AG10803 (cell line): Measurements from ENCODE around the gene MYBPHL.

ENCODE experiments used
- DNase-seq: peaks from one replicate; pipeline ENCODE4 v3.0.0; 2010; ENCODE audit warnings: low read depth
- H3K4me3 ChIP-seq: 2 replicates; pipeline ENCODE4 v1.5.1; 2011; ENCODE audit warnings: mild to moderate bottlenecking, low read length, control low read depth
- TF ChIP-seq, protein P1 (sequence below): conservative IDR thresholded peaks from 2 replicates; pipeline ENCODE4 v1.5.1; 2011; ENCODE audit warnings: mild to moderate bottlenecking, low read length, control low read depth, inconsistent platforms

MYBPHL gene, protein sequence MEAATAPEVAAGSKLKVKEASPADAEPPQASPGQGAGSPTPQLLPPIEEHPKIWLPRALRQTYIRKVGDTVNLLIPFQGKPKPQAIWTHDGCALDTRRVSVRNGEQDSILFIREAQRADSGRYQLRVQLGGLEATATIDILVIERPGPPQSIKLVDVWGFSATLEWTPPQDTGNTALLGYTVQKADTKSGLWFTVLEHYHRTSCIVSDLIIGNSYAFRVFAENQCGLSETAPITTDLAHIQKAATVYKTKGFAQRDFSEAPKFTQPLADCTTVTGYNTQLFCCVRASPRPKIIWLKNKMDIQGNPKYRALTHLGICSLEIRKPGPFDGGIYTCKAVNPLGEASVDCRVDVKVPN

DNA sequence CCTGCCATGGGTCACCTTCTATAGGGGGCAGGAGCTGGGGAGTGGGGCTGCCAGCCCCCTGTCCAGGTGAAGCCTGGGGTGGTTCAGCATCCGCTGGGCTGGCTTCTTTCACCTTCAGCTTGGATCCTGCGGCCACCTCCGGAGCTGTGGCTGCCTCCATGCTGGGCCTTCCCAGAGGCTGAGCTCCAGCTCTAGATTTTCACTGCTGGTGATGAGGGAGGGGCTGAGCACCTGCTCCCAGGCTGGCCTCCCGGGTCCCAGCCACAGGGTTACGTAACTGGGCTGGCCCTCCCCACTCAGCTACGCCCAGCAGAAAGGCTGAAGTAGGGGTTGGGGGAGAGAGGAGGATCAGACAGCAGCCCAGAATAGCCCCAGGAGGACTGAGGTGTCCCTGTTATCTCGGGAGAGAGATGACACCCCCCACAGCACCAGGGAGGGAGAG, at the start of gene MYBPHL:
TSS of gene MYBPHL (minus strand) at position 180 of the 442 bp plus-strand sequence. CDS start at position 160, 20 bp downstream.
- no peak for DNase-seq
- TF ChIP-seq, protein P1, sequence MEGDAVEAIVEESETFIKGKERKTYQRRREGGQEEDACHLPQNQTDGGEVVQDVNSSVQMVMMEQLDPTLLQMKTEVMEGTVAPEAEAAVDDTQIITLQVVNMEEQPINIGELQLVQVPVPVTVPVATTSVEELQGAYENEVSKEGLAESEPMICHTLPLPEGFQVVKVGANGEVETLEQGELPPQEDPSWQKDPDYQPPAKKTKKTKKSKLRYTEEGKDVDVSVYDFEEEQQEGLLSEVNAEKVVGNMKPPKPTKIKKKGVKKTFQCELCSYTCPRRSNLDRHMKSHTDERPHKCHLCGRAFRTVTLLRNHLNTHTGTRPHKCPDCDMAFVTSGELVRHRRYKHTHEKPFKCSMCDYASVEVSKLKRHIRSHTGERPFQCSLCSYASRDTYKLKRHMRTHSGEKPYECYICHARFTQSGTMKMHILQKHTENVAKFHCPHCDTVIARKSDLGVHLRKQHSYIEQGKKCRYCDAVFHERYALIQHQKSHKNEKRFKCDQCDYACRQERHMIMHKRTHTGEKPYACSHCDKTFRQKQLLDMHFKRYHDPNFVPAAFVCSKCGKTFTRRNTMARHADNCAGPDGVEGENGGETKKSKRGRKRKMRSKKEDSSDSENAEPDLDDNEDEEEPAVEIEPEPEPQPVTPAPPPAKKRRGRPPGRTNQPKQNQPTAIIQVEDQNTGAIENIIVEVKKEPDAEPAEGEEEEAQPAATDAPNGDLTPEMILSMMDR, result no peak
- H3K4me3 ChIP-seq, result no peak within 1 kb of the TSS

DNA sequence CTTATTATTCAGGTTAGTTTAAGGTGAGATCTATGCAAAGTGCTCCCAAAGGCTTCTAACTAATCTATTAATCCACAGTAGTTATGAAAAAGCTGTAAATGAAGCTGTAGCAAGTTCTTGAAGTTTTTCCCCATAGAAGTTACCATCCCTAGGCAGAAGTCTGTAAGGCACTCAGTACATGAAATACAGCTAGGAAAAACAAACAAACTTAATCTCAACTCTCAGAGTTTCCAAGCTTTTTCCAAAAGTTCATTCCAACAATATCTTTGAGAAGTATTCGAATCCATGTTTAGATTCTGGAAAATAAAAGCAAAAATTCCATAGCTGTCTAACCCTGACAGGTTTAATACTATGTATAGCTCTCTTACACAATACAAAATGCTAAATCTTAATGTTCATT, 49.7 kb upstream of the MYBPHL start:
- DNase-seq, result no peak
- no peak overlapping the region for H3K4me3 ChIP-seq
- TF ChIP-seq, protein P1, result no peak

DNA sequence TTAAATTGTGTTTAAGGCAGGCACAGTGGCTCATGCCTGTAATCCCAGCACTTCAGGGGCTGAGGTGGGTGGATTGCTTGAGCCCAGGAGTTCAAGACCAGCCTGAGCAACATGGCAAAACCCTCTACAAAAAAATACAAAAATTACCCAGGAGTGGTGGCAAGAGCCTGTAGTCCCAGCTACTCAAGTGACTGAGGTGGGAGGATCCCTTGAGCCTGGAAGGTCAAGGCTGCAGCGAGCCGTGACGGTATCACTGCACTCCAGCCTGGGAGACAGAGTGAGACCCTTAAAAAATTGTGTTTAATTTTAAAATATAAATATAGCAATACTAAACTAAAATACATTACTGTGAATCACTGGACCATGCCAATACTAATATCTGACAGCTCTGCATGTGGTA, 48.1 kb upstream of the MYBPHL start:
- DNase-seq, result no peak
- TF ChIP-seq, protein P1, result no peak
- H3K4me3 ChIP-seq, result no peak overlapping the region

DNA sequence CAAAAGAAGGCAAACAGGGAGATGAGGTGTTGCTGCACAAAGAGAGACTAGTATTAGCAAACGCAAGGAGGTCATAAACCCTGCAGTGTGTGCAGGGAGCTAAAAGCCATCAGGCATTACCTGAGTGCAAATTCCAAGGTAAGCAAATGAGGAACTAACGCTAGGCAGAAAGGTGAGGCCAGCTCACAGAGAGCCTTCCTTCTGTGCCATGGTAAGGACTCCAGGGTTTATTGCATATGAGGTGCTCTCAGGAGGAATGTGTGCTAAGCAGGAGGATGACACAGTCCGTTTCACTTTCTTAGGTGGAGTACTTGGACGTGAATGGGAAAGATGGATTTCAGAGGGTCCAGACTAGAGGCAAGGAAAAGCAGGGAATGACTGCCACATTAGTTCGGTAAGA, 44.6 kb upstream of the MYBPHL start:
- no peak for DNase-seq
- TF ChIP-seq, protein P1, result no peak
- no peak overlapping the region for H3K4me3 ChIP-seq

DNA sequence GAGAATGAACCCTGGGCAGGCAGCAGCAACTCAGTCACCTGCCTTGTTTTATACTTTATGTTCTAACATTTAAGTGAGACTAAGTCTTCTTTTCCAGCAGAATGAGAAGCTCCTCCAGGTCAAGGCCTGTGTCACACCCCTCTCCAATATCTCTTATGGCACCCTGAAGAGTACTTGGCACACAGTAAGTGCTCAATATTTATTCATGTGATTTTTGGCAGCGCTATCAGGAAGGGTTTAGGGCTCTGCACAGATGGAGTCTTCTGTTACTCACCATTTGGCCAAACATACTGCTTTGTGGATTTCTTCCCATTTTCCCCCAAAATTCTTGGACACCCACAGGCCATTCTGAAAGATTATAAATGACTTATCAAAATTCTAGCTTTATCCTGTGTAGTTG, 43.8 kb upstream of the MYBPHL start:
- DNase-seq, result no peak
- no peak overlapping the region for H3K4me3 ChIP-seq
- TF ChIP-seq, protein P1, result no peak

DNA sequence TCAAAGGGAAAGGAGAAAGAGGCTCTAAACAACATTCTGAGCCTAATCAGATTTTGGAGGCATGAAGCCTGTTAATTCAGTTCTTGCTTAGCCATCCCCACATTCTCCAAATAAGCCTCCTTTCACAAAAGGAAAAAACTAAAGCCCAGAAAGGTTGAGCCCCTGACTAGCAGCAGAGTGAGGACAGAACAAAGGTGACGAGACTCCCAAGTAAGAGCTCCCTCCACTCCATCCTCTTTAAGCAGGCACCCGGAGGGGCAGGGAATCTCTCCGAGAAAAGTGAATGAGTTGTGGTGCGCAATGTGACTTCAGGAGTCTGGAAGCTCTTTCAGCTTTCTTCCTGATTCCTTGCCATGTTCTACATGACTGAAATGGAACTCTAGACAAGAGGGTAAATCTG, 43.4 kb upstream of the MYBPHL start:
- H3K4me3 ChIP-seq, result no peak overlapping the region
- no peak for DNase-seq
- TF ChIP-seq, protein P1, result no peak

DNA sequence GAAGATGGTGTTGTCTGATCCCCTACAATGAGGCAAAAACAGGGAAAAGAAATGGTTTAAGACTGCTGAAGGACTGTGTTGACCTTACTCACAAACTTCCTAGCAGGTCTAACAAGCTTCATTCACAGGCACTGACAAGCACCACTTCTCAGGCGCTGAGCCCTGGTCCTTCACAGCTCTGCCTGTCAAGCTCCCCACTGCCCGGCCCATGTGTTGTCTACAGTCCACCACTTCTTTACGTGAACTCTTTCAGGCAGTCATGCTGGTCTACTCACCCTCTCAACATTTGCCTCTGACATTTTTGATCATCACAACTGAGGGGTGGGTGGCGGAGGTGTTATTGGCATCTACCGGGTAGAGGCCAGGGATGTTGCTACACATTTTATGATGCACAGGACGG, 40.7 kb upstream of the MYBPHL start:
- TF ChIP-seq, protein P1, result no peak
- no peak overlapping the region for H3K4me3 ChIP-seq
- no peak for DNase-seq
